DMS 273 (cell line): ENCODE results near the gene USP2.
A peak's percentile ranks its signal among the peaks of the same experiment; 100 is the strongest.

Experiments
- DNase-seq: peaks from one replicate; lab custom pipeline; 2025; ENCODE audit not compliant: unreplicated experiment; lab: John Stamatoyannopoulos, UW

The USP2 gene

DNA sequence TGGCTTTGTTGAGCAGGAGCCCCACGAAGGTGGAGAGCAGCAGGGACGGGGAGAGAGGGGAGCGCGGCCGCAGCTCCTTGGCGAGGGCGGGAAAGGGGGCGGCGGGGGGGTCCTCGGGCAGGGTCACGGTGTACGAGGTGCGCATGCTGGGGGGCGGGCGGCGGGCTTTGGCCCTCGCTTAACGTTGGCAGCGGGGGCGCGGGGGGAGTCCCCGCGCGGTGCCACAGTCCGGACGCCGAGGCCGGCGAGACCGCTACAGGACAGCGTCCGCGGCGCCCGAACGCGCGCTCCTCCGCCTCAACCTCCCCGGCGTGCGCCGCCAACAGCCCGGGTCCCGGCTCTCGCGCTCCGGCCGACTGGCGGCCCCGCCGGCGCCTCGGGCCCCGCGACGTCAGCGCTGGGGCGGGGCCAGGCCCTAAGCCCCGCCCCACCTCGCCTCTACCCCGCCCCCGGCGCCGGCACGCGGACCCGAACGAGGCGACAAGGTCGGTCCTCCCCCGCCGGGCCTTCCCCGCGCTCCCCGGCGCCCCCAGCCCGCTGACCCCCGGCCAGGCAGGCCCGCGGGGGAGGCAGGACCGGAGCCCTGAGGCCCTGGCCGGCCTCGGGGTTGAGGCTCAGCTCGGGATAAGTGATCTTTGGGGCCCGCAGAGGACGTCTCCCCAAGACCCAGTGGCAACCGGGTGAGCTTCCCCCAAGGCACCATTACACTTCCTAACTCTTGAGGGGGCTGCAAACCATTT, 17.5 kb downstream of the USP2 start:
- DNase-seq, result peak; percentile 60

- peak; percentile 53 for DNase-seq
These were observed 18.2 kb downstream of the USP2 start for GRCh38 chr11:119363081-119363850.

GRCh38 chr11:119362741-119363080, 18.8 kb downstream of the USP2 start:
- peak; percentile 62 for DNase-seq

GRCh38 chr11:119361941-119362725, 19.4 kb downstream of the USP2 start:
- DNase-seq, result no peak

DNA sequence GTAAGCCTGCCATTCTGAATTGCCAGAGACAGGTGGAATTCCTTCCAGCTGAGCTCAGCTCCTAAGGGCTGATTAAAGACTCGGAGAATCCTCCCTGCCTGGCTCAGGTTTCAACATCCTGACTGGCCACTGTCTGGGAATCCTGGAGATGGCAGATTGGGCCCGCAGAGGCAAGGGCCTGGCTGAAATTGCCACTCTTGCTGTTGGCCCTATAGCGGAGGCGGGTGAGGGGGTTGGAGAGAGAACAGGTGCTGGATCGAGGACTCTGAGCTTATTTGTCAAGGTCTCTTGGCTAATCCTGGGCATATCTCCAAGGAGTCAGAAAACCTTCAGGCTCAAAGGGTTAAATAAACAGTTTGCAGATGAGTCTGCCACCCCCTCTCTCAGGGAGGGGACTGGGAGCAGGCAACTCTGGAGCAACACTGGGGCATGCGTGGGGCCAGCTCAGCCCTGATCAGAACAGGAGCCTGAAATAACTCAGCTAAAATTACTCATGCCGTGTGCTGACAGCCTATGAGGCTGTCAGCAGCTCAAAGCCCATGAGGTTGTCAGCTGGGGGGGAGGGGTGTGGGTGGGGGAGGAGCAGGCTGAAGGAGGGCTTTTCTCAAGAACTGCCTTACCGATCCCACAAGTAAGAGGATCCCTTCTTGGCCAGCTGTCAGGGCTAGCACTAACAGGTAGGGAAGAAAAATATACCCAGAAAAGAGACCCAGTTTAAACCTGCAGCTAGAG, 20.3 kb downstream of the USP2 start:
- peak; percentile 92 for DNase-seq

GRCh38 chr11:119359365-119360214, 21.9 kb downstream of the USP2 start:
- peak; percentile 22 for DNase-seq

GRCh38 chr11:119357074-119357473, 24.4 kb downstream of the USP2 start:
- DNase-seq, result no peak

- DNase-seq, result peak; percentile 36
These were observed 25.0 kb downstream of the USP2 start for GRCh38 chr11:119356349-119357031.

DNA sequence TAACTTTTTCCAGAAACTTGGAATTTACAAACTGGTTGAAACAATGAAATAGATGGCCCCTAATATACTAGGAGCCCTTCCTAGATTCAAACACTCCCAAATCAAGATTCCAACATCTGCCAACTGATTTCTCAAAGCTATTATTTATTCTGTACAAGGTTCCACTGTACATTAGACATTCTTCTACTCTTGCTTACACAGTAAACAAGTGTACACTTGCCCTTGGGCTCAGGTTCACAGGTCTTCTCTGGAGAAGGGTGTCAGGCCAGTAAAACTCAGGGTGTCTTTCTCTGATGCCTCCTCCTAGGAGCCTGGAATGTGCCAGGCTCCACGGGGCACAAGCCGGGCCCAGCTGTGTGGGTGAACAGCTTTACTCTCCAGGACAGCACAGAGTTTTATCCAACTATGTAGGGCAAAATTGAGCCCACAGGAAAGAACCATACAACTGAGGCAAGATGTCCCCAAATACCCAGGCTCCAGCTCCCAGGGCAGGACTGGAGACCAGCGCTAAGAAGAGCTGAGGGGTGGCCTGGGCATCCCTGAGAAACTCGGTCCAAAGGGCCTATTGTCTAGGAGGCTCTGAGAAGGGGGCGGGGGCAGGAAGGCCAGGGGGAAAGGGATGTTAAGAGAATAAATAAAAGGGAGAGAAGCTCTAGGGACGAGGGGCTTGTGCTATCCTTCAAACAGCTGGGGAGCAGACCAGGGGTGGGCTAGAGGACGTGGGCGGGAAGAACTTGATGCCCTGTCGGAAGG, 26.2 kb downstream of the USP2 start:
- DNase-seq, result no peak

DNA sequence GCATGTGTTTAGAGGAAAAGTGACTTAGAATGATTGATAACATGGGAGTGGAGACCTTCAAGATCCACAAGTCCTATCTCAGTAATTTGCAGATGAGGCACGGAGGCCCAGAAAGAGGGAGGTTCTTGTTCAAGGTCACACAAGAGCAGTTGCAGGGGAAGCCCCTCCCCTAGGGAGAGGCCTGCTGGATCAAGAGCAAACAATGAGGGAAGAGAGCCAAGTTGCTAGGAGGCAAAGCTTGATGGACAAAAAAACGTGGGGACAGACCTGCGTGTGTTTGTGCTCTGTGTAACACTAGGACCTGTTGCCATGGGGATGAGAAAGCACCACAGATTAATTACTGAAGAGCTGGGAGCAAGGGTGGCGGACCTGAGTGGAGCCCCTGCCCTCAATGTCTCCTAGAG, 28.6 kb downstream of the USP2 start:
- peak; percentile 72 for DNase-seq

- no peak for DNase-seq
These were observed 30.3 kb downstream of the USP2 start for GRCh38 chr11:119351232-119351631.

DNA sequence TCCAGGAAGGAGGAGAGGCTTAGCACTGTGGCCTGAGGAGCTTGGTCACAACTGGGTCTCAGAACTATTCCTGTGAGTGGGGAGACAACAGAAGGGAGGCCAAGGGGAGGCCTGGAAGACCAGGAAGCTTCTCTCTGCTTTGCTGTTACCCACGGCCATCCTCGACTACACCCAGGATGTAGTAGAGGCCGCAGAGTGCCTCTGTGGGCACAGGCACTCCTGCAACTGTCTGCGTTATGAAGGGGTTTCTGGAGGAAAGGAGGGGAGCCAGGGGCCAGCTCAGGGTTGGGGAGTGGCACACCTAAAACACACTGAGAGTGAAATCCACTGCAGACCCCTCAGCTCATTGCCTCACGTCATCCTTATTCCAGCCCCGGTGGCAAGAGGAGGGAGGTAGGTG, 31.2 kb downstream of the USP2 start:
- DNase-seq, result no peak

DNA sequence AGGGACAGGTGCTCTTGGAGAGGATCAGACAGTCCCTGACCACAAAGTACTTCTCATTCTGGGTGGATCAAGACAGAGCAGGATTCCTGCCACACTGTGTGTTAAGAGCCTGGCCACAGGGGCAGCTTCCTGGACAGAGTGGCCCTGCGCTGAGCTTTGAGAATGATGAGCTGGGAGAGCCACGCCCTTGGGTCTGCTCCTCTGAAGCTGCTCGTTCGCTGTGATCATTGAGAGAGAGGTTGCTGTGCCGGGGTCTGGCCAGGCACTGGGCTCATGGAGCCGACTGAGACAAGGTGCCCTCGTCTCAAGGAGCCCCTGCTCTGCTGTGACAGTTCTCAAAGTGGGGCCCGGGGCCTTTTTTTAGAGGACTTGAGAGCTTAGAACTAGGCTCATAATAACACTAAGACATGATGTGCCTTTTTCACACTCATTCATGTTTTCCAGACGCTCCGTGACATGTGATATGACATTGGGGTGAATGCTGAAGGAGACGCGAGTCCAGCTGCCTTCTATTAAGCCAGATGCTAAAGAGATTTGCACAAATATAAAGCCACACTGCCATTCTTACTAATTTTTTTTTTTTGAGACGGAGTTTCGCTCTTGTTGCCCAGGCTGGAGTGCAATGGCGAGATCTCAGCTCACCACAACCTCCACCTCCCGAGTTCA, 33.4 kb downstream of the USP2 start:
- DNase-seq, result peak; percentile 11

GRCh38 chr11:119347242-119347641, 34.2 kb downstream of the USP2 start:
- no peak for DNase-seq

GRCh38 chr11:119346605-119347004, 34.9 kb downstream of the USP2 start, which contains the start of gene MFRP:
Gene MFRP, minus strand, starts transcription at chr11:119346705. Its CDS starts 192 bp downstream, at chr11:119346513.
- DNase-seq, result no peak

DNA sequence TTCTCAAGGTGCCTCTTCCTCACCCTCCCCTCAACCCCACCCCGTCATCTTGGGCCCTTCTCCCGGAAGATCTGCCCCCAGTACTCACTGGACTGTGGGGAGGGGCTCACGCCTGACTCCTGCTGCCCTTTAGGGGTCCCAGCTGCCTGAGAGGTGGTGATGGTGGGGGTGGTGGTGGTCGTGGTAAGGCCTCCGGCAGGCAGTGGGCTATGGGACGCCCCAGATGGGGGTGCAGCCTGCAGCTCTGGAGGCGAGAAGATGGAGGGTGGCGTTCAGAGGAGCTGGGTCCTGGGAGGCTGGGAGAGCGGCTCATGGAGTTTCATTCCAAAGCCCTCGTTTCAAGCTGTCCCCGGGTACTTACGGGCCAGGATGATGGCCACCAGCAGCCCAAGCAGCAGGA, 35.8 kb downstream of the USP2 start:
- DNase-seq, result no peak

- DNase-seq, result no peak
These were observed 37.0 kb downstream of the USP2 start for GRCh38 chr11:119344291-119345010.

- DNase-seq, result no peak
These were observed 37.8 kb downstream of the USP2 start for GRCh38 chr11:119343726-119344125.
